Panc1 (cell line): Measurements from ENCODE around the gene TEAD2.

Experiments
- POLR2AphosphoS5 ChIP-seq: IDR thresholded peaks from 2 replicates; pipeline ENCODE4 v1.6.1; 2012; ENCODE audit warnings: mild to moderate bottlenecking, low read depth, low read length, moderate library complexity
- REST ChIP-seq, 2 experiments: IDR thresholded peaks; 2 replicates each; pipeline ENCODE4 v1.6.1; 2011 to 2012; ENCODE audit warnings: low read depth in 2 of 2, control low read depth in 1 of 2, low read length in 1 of 2, mild to moderate bottlenecking in 1 of 2, moderate library complexity in 1 of 2; ENCODE audit not compliant: insufficient read depth in 1 of 2
- SIN3A ChIP-seq: IDR thresholded peaks from 2 replicates; pipeline ENCODE4 v1.6.1; 2012; ENCODE audit warnings: low read depth, mild to moderate bottlenecking, low read length, moderate library complexity, borderline replicate concordance; ENCODE audit not compliant: insufficient read depth
- TF ChIP-seq, protein P1 (sequence below): fragments of 450-650 bp; IDR thresholded peaks from 2 replicates; pipeline ENCODE4 v1.5.1; 2017; ENCODE audit warnings: mild to moderate bottlenecking

GRCh38 chr19:49343123-49343522 lies 19.1 kb downstream of the TEAD2 start:
- TF ChIP-seq REST (IDR thresholded peaks at IDR 0.05; ENCODE audit: insufficient read depth in 1 of 2, low read depth in 2 of 2, low read length in 1 of 2) (no peak), POLR2AphosphoS5 (no peak), SIN3A (no peak)
- TF ChIP-seq, protein P1, sequence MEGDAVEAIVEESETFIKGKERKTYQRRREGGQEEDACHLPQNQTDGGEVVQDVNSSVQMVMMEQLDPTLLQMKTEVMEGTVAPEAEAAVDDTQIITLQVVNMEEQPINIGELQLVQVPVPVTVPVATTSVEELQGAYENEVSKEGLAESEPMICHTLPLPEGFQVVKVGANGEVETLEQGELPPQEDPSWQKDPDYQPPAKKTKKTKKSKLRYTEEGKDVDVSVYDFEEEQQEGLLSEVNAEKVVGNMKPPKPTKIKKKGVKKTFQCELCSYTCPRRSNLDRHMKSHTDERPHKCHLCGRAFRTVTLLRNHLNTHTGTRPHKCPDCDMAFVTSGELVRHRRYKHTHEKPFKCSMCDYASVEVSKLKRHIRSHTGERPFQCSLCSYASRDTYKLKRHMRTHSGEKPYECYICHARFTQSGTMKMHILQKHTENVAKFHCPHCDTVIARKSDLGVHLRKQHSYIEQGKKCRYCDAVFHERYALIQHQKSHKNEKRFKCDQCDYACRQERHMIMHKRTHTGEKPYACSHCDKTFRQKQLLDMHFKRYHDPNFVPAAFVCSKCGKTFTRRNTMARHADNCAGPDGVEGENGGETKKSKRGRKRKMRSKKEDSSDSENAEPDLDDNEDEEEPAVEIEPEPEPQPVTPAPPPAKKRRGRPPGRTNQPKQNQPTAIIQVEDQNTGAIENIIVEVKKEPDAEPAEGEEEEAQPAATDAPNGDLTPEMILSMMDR: no peak
